Measurements from ENCODE around the gene CCDC187.

GRCh38 chr9:136291306-136292025, 12.4 kb downstream of the CCDC187 start:
- TF ChIP-seq CTCF (IDR thresholded peaks at IDR 0.05; ENCODE audit: low read depth, low read length, poor library complexity, severe bottlenecking): no peak
- TF ChIP-seq EZH2phosphoT487 (IDR thresholded peaks at IDR 0.05; ENCODE audit: borderline replicate concordance, low read length): no peak
